Mesenchymal stem cell (in vitro differentiated cells and primary cell): ENCODE results near the gene ZFP3.

Source experiments
- DNase-seq: peaks from one replicate; pipeline ENCODE4 v3.0.0-alpha.2; 2013
- H2AFZ ChIP-seq: one replicate; pipeline ENCODE4 v1.6.1; 2013; ENCODE audit warnings: low read depth, mild to moderate bottlenecking, control low read depth, inconsistent platforms, low read length, moderate library complexity
- H2AK5ac ChIP-seq: 2 replicates; pipeline ENCODE4 v1.6.1; 2013; ENCODE audit warnings: low read length, moderate library complexity, mild to moderate bottlenecking, inconsistent platforms; ENCODE audit not compliant: severe bottlenecking
- H2BK120ac ChIP-seq: one replicate; pipeline ENCODE4 v1.6.1; 2013; ENCODE audit warnings: low read depth, mild to moderate bottlenecking, inconsistent platforms, low read length, moderate library complexity
- H2BK12ac ChIP-seq, 2 experiments: one replicate each; pipeline ENCODE4 v1.6.1; 2013; ENCODE audit warnings: inconsistent platforms in 2 of 2, low read length in 2 of 2, mild to moderate bottlenecking in 2 of 2, moderate library complexity in 2 of 2, control low read depth in 1 of 2
- H2BK15ac ChIP-seq: one replicate; pipeline ENCODE4 v1.6.1; 2013; ENCODE audit warnings: mild to moderate bottlenecking, low read depth, inconsistent platforms; ENCODE audit not compliant: poor library complexity, severe bottlenecking
- H2BK5ac ChIP-seq: 2 replicates; pipeline ENCODE4 v1.6.1; 2013; ENCODE audit warnings: low read depth, mild to moderate bottlenecking, low read length, control low read depth, inconsistent platforms; ENCODE audit not compliant: poor library complexity, severe bottlenecking
- H3K14ac ChIP-seq, 2 experiments: one replicate each; pipeline ENCODE4 v1.6.1; 2013; ENCODE audit warnings: inconsistent platforms in 2 of 2, low read length in 2 of 2, control low read depth in 1 of 2, mild to moderate bottlenecking in 1 of 2, moderate library complexity in 1 of 2
- H3K18ac ChIP-seq, 2 experiments: one replicate each; pipeline ENCODE4 v1.6.1; 2013; ENCODE audit warnings: inconsistent platforms in 2 of 2, low read length in 2 of 2, control low read depth in 1 of 2, low read depth in 1 of 2, mild to moderate bottlenecking in 1 of 2
- H3K23ac ChIP-seq, 2 experiments: one replicate each; pipeline ENCODE4 v1.6.1; 2013; ENCODE audit warnings: inconsistent platforms in 2 of 2, low read length in 2 of 2, mild to moderate bottlenecking in 2 of 2, moderate library complexity in 2 of 2, control low read depth in 1 of 2
- H3K27ac ChIP-seq: 2 replicates; pipeline ENCODE4 v1.5.1; 2013; ENCODE audit warnings: mild to moderate bottlenecking, moderate library complexity, low read length, control low read depth, inconsistent platforms; ENCODE audit not compliant: poor library complexity, severe bottlenecking
- H3K27me3 ChIP-seq, 2 experiments: 2 replicates each; pipeline versions ENCODE4 v1.6.1 to v1.7.0; 2013; ENCODE audit warnings: low read length in 2 of 2, mild to moderate bottlenecking in 2 of 2, moderate library complexity in 2 of 2, control low read depth in 1 of 2, inconsistent platforms in 1 of 2; ENCODE audit not compliant: control insufficient read depth in 1 of 2, insufficient read depth in 1 of 2
- H3K36me3 ChIP-seq, 2 experiments: 2 replicates each; pipeline versions ENCODE4 v1.6.1 to v1.7.0; 2013; ENCODE audit warnings: low read length in 2 of 2, control low read depth in 1 of 2, inconsistent platforms in 1 of 2, low read depth in 1 of 2, mild to moderate bottlenecking in 1 of 2; ENCODE audit not compliant: insufficient read depth in 2 of 2, control insufficient read depth in 1 of 2
- H3K4ac ChIP-seq, 2 experiments: one replicate each; pipeline ENCODE4 v1.6.1; 2013; ENCODE audit warnings: inconsistent platforms in 2 of 2, low read length in 2 of 2, mild to moderate bottlenecking in 2 of 2, moderate library complexity in 2 of 2, control low read depth in 1 of 2, low read depth in 1 of 2
- H3K4me1 ChIP-seq: 2 replicates; pipeline ENCODE4 v1.6.1; 2013; ENCODE audit warnings: low read depth, low read length, control low read depth; ENCODE audit not compliant: control insufficient read depth, insufficient read depth
- H3K4me2 ChIP-seq: 2 replicates; pipeline ENCODE4 v1.6.1; 2013; ENCODE audit warnings: low read length, mild to moderate bottlenecking, inconsistent platforms; ENCODE audit not compliant: poor library complexity, severe bottlenecking
- H3K4me3 ChIP-seq, 2 experiments: 2 replicates each; pipeline versions ENCODE4 v1.5.1 to v1.7.0; 2013; ENCODE audit warnings: low read length in 2 of 2, mild to moderate bottlenecking in 2 of 2, control low read depth in 1 of 2, low read depth in 1 of 2; ENCODE audit not compliant: insufficient read depth in 1 of 2
- H3K79me1 ChIP-seq: replicated peaks from 2 replicates; pipeline ENCODE4 v1.6.1; 2013; ENCODE audit warnings: mild to moderate bottlenecking, control low read depth, low read length, inconsistent platforms; ENCODE audit not compliant: poor library complexity, severe bottlenecking
- H3K9ac ChIP-seq: 2 replicates; pipeline ENCODE4 v1.7.0; 2013; ENCODE audit warnings: mild to moderate bottlenecking, low read length, moderate library complexity
- H3K9me3 ChIP-seq: 2 replicates; pipeline ENCODE4 v1.7.0; 2013; ENCODE audit warnings: mild to moderate bottlenecking, low read length; ENCODE audit not compliant: control insufficient read depth
- H4K8ac ChIP-seq: one replicate; pipeline ENCODE4 v1.6.1; 2013; ENCODE audit warnings: inconsistent platforms, mild to moderate bottlenecking, low read length, moderate library complexity
- H4K91ac ChIP-seq: one replicate; pipeline ENCODE4 v1.6.1; 2013; ENCODE audit warnings: mild to moderate bottlenecking, low read length, inconsistent platforms
- WGBS: methylation state at CpG from one replicate; pipeline ENCODE4 v1.1.7; 2013; ENCODE audit warnings: mixed read lengths; 5-methylcytosine and 5-hydroxymethylcytosine counted together

The ZFP3 gene

GRCh38 chr17:5110816-5111215, 32.5 kb downstream of the ZFP3 start:
- 44% methylated on average over 8 of the region's 8 CpGs for WGBS
- Histone ChIP-seq H3K27ac (no peak overlapping the region), H3K36me3 (peaks cover 31 to 44% of the 10 kb centered on the region in 2 experiments), H4K8ac (no peak overlapping the region), H3K4me2 (peak overlapping the region; percentile 78), H3K4me1 (peaks cover 7% of the 10 kb centered on the region), H2BK5ac (no peak overlapping the region), H2AK5ac (no peak overlapping the region), H4K91ac (no peak overlapping the region), H3K4me3 (peak overlapping the region in 1 of 2 experiments; percentile 98), H2BK15ac (no peak overlapping the region), H3K79me1 (peaks cover 21% of the 10 kb centered on the region), H2AFZ (no peak overlapping the region), H3K9ac (peak overlapping the region; percentile 90), H3K27me3 (peaks cover 0 to 6% of the 10 kb centered on the region in 2 experiments), H2BK12ac (no peak overlapping the region), H3K23ac (no peak overlapping the region), H3K9me3 (peaks cover 21% of the 10 kb centered on the region), H3K14ac (no peak overlapping the region), H3K18ac (no peak overlapping the region), H2BK120ac (no peak overlapping the region), H3K4ac (peak overlapping the region in 1 of 2 experiments; percentile 3)
- DNase-seq, result peak; percentile 4

- Histone ChIP-seq H3K4me2 (peak within 1 kb of the TSS; percentile 78), H3K4me3 (peak within 1 kb of the TSS; percentile 79 to 98), H2BK5ac (no peak within 1 kb of the TSS), H3K23ac (peak within 1 kb of the TSS in 1 of 2 experiments; percentile 96), H2BK15ac (no peak within 1 kb of the TSS), H3K4me1 (peaks cover 7% of the 10 kb centered on the region), H4K91ac (peak within 1 kb of the TSS; percentile 71), H3K9ac (peak within 1 kb of the TSS; percentile 90), H3K4ac (peak within 1 kb of the TSS; percentile 54 to 69), H3K9me3 (peaks cover 17% of the 10 kb centered on the region), H2AK5ac (no peak within 1 kb of the TSS), H2BK120ac (no peak within 1 kb of the TSS), H3K14ac (peak within 1 kb of the TSS in 1 of 2 experiments; percentile 97), H3K79me1 (peaks cover 21% of the 10 kb centered on the region), H3K36me3 (peaks cover 28 to 36% of the 10 kb centered on the region in 2 experiments), H3K18ac (peak within 1 kb of the TSS; percentile 72 to 98), H2AFZ (peak within 1 kb of the TSS; percentile 100), H4K8ac (peak within 1 kb of the TSS; percentile 85), H2BK12ac (no peak within 1 kb of the TSS), H3K27me3 (peaks cover 0 to 13% of the 10 kb centered on the region in 2 experiments), H3K27ac (peak within 1 kb of the TSS; percentile 56)
- under 1% methylated on average over 43 of the region's 69 CpGs for WGBS
- peak; percentile 92 for DNase-seq
Measured at GRCh38 chr17:5111402-5112204, 33.3 kb downstream of the ZFP3 start, which contains the start of gene ZNF232. Gene ZNF232 (minus strand): TSS chr17:5111878. CDS start chr17:5111822, 56 bp downstream.

GRCh38 chr17:5115673-5116651, 37.7 kb downstream of the ZFP3 start, which contains the start of gene USP6:
Gene USP6 (plus strand): TSS chr17:5116032. CDS start chr17:5130368, 14,336 bp downstream.
- Histone ChIP-seq H2BK15ac (no peak within 1 kb of the TSS), H3K9me3 (peaks cover 13% of the 10 kb centered on the region), H2AK5ac (no peak within 1 kb of the TSS), H3K18ac (no peak within 1 kb of the TSS), H3K4me1 (peaks cover 7% of the 10 kb centered on the region), H2BK12ac (no peak within 1 kb of the TSS), H4K91ac (no peak within 1 kb of the TSS), H3K23ac (no peak within 1 kb of the TSS), H4K8ac (no peak within 1 kb of the TSS), H3K36me3 (peaks cover 9 to 11% of the 10 kb centered on the region in 2 experiments), H3K4me3 (no peak within 1 kb of the TSS), H3K9ac (no peak within 1 kb of the TSS), H3K14ac (no peak within 1 kb of the TSS), H3K27ac (no peak within 1 kb of the TSS), H3K27me3 (peaks cover 17 to 39% of the 10 kb centered on the region in 2 experiments), H3K4ac (no peak within 1 kb of the TSS), H2AFZ (no peak within 1 kb of the TSS), H3K4me2 (no peak within 1 kb of the TSS), H3K79me1 (peaks cover 9% of the 10 kb centered on the region), H2BK5ac (no peak within 1 kb of the TSS), H2BK120ac (no peak within 1 kb of the TSS)
- no peak for DNase-seq
- WGBS, result 94% methylated on average over 84 of the region's 87 CpGs
